ENCODE results near the gene MACC1.

MACC1 gene

DNA sequence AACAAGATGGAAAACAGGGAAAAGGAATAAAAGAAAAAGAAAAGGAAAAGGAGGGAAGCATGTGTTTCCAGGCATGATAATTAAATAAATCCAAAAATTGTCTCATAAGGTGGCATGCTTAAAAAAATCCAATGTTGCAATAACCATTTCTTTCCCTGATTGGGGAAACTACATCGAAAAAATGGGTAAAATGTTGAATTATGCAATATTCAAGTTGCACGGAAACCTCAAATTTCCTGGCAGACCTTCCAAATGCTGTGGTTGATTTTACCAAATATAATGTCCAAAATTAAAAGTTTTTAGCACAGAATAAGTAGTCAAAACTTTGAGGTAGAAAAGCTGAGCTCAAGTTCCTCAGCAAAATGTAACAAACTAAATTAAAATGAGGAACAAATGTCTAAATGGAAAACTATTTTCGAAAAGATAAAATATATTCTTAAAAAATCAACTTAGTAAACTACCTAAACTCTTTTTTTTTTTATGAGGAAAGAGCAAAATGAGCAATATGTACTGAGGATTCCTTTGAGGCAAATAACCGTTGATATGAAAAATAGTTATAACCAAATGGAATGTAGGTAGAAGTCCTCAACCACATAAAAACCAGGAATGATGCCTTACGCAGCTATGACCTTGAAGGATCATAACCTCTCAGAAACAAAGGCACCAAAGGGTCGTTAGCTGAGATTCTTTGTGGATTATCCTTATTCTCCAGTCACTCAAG is 52.6 kb downstream of the MACC1 start:
- no peak overlapping the region for H3K27ac ChIP-seq (ENCODE audit: low read length)
- H3K27me3 ChIP-seq (ENCODE audit: low read depth, low read length): no peaks in the 10 kb centered on the region
- no peak overlapping the region for H3K4me3 ChIP-seq (ENCODE audit: low read depth in 1 of 2, low read length in 2 of 2)

DNA sequence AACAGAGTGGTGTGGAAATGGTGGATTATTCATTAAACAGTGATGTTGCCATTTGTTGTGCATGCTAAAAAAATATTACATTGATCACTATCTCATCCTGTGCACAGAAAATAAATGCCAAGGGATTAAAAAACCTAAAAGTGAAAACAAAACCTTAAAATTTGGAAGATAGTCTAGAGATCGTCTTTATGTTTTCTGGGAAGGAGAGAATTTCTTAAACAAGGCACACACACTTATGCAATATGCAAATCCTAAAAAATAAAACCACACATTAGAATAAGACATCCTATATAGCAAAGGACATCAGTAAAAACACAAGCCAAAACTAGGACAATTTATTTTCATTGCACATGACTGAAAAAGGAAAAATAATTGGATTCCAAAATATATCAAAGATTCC is 54.5 kb downstream of the MACC1 start:
- Histone ChIP-seq H3K36me3 (ENCODE audit: control insufficient read depth in 1 of 2, insufficient read depth in 2 of 2, low read length in 2 of 2) (no peaks in the 10 kb centered on the region), H3K9me3 (ENCODE audit: control insufficient read depth in 1 of 2, low read length in 2 of 2) (no peaks in the 10 kb centered on the region), H3K27me3 (ENCODE audit: low read depth, low read length) (no peaks in the 10 kb centered on the region), H3K27ac (ENCODE audit: low read length) (no peak overlapping the region), H3K4me3 (ENCODE audit: low read depth in 1 of 2, low read length in 2 of 2) (no peak overlapping the region), H3K4me1 (ENCODE audit: control insufficient read depth in 1 of 2, insufficient read depth in 2 of 2, low read length in 2 of 2) (no peaks in the 10 kb centered on the region)

More for the DNA sequence above, 52.6 kb downstream of the MACC1 start:
- H3K4me1 ChIP-seq (ENCODE audit: control insufficient read depth in 1 of 2, insufficient read depth in 2 of 2, low read length in 2 of 2): no peaks in the 10 kb centered on the region
- no peaks in the 10 kb centered on the region for H3K9me3 ChIP-seq (ENCODE audit: control insufficient read depth in 1 of 2, low read length in 2 of 2)
- no peaks in the 10 kb centered on the region for H3K36me3 ChIP-seq (ENCODE audit: control insufficient read depth in 1 of 2, insufficient read depth in 2 of 2, low read length in 2 of 2)

DNA sequence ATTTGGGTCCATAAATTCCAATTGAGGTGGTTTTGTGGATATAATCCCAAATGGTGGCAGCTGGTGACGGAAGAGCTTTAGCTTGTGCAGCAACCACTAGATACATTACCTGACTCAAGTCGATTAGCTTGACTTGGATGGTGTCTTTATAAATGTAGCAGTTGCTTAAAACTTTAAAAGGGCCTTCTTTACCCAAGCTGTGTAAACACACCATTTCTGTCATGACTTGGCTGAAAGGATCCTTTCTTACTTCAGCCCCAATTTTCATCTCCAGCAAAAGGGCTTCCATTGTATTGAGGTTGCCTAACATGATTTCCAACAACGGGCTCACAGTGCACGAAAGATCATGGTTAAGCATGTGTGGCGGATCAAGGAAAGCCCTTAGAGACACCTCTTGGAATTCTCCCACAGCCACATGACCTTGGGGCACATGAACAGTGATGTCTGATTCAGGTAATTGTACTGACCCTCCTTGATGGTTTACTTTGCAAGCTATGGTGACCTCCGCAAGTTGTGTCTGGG is 57.9 kb downstream of the MACC1 start:
- Histone ChIP-seq H3K4me3 (ENCODE audit: low read depth in 1 of 2, low read length in 2 of 2) (no peak overlapping the region), H3K4me1 (ENCODE audit: control insufficient read depth in 1 of 2, insufficient read depth in 2 of 2, low read length in 2 of 2) (peaks cover 0 to 4% of the 10 kb centered on the region in 2 donors), H3K36me3 (ENCODE audit: control insufficient read depth in 1 of 2, insufficient read depth in 2 of 2, low read length in 2 of 2) (no peaks in the 10 kb centered on the region), H3K27me3 (ENCODE audit: low read depth, low read length) (no peaks in the 10 kb centered on the region), H3K27ac (ENCODE audit: low read length) (no peak overlapping the region), H3K9me3 (ENCODE audit: control insufficient read depth in 1 of 2, low read length in 2 of 2) (no peaks in the 10 kb centered on the region)

DNA sequence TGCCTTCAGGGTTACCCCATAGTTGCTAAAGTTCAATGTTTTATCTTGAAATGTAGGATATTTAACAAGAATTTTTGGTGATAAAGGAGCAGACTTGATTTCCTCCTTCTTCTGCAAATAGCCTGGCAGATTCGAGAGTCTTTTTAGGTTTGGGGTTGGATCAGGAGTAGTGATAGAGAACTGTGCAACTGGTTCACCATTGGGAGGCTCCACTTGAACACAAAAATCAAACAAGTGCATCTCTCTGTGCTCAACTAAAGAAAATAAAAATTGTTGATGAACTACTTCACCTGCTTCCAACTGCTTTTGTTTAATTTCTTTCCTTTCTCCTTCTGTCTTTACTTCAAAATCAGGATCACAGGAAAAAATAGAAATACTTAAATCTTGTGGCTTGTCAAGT is 58.5 kb downstream of the MACC1 start:
- Histone ChIP-seq H3K27me3 (ENCODE audit: low read depth, low read length) (no peaks in the 10 kb centered on the region), H3K27ac (ENCODE audit: low read length) (no peak overlapping the region), H3K4me1 (ENCODE audit: control insufficient read depth in 1 of 2, insufficient read depth in 2 of 2, low read length in 2 of 2) (peaks cover 0 to 9% of the 10 kb centered on the region in 2 donors), H3K9me3 (ENCODE audit: control insufficient read depth in 1 of 2, low read length in 2 of 2) (no peaks in the 10 kb centered on the region), H3K36me3 (ENCODE audit: control insufficient read depth in 1 of 2, insufficient read depth in 2 of 2, low read length in 2 of 2) (no peaks in the 10 kb centered on the region), H3K4me3 (ENCODE audit: low read depth in 1 of 2, low read length in 2 of 2) (no peak overlapping the region)

DNA sequence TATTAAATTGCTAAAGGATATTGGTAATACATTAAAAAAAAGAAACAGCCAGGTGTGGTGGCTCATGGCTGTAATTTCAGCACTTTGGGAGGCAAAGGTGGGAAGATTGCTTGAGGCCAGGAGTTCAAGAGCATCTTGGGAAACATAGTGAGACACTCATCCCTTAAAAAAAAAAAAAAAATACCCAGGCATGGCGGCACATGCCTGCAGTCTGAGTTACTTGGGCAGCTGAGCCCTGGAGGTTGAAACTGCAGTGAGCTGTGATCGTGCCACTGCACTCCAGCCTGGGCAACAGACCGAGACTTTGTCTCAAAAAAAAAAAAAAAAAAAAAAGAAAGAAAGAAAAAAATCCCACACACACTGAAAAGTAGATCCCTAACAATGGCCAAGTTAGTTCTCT is 59.7 kb downstream of the MACC1 start:
- Histone ChIP-seq H3K9me3 (ENCODE audit: control insufficient read depth in 1 of 2, low read length in 2 of 2) (no peaks in the 10 kb centered on the region), H3K36me3 (ENCODE audit: control insufficient read depth in 1 of 2, insufficient read depth in 2 of 2, low read length in 2 of 2) (no peaks in the 10 kb centered on the region), H3K27ac (ENCODE audit: low read length) (no peak overlapping the region), H3K4me1 (ENCODE audit: control insufficient read depth in 1 of 2, insufficient read depth in 2 of 2, low read length in 2 of 2) (peaks cover 0 to 15% of the 10 kb centered on the region in 2 donors), H3K4me3 (ENCODE audit: low read depth in 1 of 2, low read length in 2 of 2) (no peak overlapping the region), H3K27me3 (ENCODE audit: low read depth, low read length) (no peaks in the 10 kb centered on the region)

DNA sequence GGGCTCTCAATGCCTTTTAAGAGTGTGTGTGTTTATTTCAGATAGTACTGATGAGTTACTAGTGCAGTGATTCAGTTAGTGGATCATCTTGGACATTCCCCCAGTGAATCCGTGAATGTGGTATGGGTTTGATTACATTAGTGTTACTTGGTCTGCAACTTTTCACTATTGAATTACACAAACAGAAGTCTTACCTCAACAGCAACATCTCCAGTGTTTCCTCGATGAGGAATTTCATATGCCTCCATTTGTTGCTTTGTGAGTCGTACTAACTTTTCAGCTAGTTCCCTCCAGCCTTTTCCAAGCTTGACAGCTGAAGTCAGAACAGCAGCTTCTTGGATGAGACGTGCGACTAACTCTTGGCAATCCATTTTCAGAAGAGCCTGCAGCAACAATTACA is 63.2 kb downstream of the MACC1 start:
- H3K4me1 ChIP-seq (ENCODE audit: control insufficient read depth in 1 of 2, insufficient read depth in 2 of 2, low read length in 2 of 2): peaks cover 0 to 19% of the 10 kb centered on the region in 2 donors

DNA sequence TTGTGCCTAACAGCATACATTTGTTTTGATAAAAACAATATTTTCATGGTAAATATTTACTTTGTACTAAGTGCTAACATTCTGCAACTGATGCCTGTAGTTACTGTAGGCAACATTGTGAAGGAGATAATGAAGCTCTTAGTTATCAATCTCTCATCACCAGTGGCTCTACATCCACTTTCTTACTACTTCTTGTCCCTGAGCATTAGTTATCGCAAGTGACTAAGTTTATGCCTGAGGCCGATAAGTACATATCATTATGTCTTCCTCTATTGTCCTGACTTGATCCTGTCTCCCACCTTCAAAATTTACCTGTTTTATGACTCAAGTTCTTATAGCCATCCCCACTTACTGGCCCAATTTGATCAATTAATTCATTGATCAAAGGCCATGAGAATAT is 63.6 kb downstream of the MACC1 start:
- no peaks in the 10 kb centered on the region for H3K27me3 ChIP-seq (ENCODE audit: low read depth, low read length)
- no peak overlapping the region for H3K4me3 ChIP-seq (ENCODE audit: low read depth in 1 of 2, low read length in 2 of 2)
- H3K36me3 ChIP-seq (ENCODE audit: control insufficient read depth in 1 of 2, insufficient read depth in 2 of 2, low read length in 2 of 2): no peaks in the 10 kb centered on the region
- H3K4me1 ChIP-seq (ENCODE audit: control insufficient read depth in 1 of 2, insufficient read depth in 2 of 2, low read length in 2 of 2): peaks cover 0 to 19% of the 10 kb centered on the region in 2 donors
- H3K9me3 ChIP-seq (ENCODE audit: control insufficient read depth in 1 of 2, low read length in 2 of 2): no peaks in the 10 kb centered on the region
- no peak overlapping the region for H3K27ac ChIP-seq (ENCODE audit: low read length)

More for the DNA sequence above, 63.2 kb downstream of the MACC1 start:
- no peak overlapping the region for H3K4me3 ChIP-seq (ENCODE audit: low read depth in 1 of 2, low read length in 2 of 2)
- no peak overlapping the region for H3K27ac ChIP-seq (ENCODE audit: low read length)
- H3K27me3 ChIP-seq (ENCODE audit: low read depth, low read length): no peaks in the 10 kb centered on the region
- H3K9me3 ChIP-seq (ENCODE audit: control insufficient read depth in 1 of 2, low read length in 2 of 2): no peaks in the 10 kb centered on the region
- no peaks in the 10 kb centered on the region for H3K36me3 ChIP-seq (ENCODE audit: control insufficient read depth in 1 of 2, insufficient read depth in 2 of 2, low read length in 2 of 2)

DNA sequence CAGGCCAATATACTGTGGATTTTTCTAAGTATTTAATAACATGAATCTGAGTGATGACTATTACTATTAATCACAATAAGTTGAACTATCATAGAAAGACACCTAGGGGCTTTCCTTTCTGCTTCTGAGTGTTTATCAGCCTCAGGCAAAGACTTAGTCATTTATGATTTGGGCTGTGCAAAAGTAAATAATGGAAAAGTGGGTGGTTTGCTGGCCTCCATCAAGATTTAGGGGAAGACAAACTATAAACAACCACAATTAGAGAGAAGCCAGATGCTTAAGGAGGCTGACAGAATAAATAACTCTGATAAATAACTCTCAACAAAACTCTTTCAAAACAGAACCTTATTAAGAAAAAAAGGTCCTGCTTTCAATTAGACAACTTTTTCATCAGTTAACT is 64.7 kb downstream of the MACC1 start:
- Histone ChIP-seq H3K36me3 (ENCODE audit: control insufficient read depth in 1 of 2, insufficient read depth in 2 of 2, low read length in 2 of 2) (no peaks in the 10 kb centered on the region), H3K4me1 (ENCODE audit: control insufficient read depth in 1 of 2, insufficient read depth in 2 of 2, low read length in 2 of 2) (peaks cover 0 to 22% of the 10 kb centered on the region in 2 donors), H3K27ac (ENCODE audit: low read length) (peak overlapping the region; percentile 25)

DNA sequence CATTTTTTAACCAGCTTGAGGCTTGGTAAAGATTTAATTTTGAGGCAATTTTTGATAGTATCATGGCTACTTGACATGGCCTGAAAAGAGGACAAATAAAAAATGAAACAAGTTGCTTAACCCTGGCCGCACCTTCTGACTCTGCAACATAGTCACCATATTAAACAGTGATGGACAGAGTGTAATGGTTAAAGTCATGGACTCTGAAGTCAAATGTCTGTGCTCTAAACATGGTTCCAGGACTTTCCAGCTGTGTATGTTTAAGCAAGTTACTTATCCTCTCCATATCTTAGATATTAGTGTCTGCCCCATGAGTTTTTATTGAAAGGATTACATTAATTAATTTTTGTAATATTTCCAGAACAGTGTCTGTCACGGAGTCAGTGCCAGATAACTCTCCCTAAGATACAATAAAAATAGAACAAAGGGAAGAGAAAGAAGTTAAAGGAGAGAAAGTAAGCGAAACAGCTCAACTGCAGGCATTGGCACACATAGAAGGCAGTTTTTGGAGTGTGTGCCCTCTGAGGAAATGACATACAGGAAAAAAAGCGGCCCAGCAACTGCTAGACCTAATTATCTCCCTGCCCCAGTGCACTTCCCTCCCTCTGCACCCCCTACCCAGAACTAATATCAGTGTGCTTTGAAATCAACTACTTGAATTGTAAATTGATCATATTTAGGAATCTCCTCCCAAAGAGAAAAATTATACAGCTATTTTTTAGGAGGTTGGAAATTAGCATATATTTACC is 65.3 kb downstream of the MACC1 start:
- peaks cover 0 to 29% of the 10 kb centered on the region in 2 donors for H3K4me1 ChIP-seq (ENCODE audit: control insufficient read depth in 1 of 2, insufficient read depth in 2 of 2, low read length in 2 of 2)
- H3K27ac ChIP-seq (ENCODE audit: low read length): no peak overlapping the region
- no peaks in the 10 kb centered on the region for H3K27me3 ChIP-seq (ENCODE audit: low read depth, low read length)
- H3K36me3 ChIP-seq (ENCODE audit: control insufficient read depth in 1 of 2, insufficient read depth in 2 of 2, low read length in 2 of 2): no peaks in the 10 kb centered on the region
- no peaks in the 10 kb centered on the region for H3K9me3 ChIP-seq (ENCODE audit: control insufficient read depth in 1 of 2, low read length in 2 of 2)
- H3K4me3 ChIP-seq (ENCODE audit: low read depth in 1 of 2, low read length in 2 of 2): no peak overlapping the region

More for the DNA sequence above, 64.7 kb downstream of the MACC1 start:
- Histone ChIP-seq H3K4me3 (ENCODE audit: low read depth in 1 of 2, low read length in 2 of 2) (peak overlapping the region in 1 of 2 donors; percentile 0), H3K9me3 (ENCODE audit: control insufficient read depth in 1 of 2, low read length in 2 of 2) (no peaks in the 10 kb centered on the region), H3K27me3 (ENCODE audit: low read depth, low read length) (no peaks in the 10 kb centered on the region)

DNA sequence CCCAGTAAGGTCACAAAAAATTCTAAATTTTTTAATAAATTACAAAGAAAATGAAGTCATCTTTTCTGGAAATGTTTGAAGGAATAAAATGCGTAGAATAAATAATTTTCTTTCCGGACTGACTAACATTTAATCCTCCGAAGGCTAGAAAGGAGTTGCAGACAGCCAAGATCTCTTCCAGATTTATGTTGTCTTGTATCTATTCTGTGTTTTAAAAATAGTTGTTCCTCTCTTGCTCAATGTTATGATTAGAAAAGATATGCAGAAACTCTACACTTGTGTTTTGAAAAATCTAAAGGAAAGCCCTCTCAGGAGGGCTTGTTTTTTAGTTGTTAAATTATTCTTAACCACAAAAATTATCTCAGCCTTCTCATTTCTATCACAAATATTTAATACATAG is 70.7 kb downstream of the MACC1 start:
- Histone ChIP-seq H3K27me3 (ENCODE audit: low read depth, low read length) (no peaks in the 10 kb centered on the region), H3K4me1 (ENCODE audit: control insufficient read depth in 1 of 2, insufficient read depth in 2 of 2, low read length in 2 of 2) (peaks cover 0 to 24% of the 10 kb centered on the region in 2 donors), H3K36me3 (ENCODE audit: control insufficient read depth in 1 of 2, insufficient read depth in 2 of 2, low read length in 2 of 2) (no peaks in the 10 kb centered on the region), H3K9me3 (ENCODE audit: control insufficient read depth in 1 of 2, low read length in 2 of 2) (no peaks in the 10 kb centered on the region), H3K4me3 (ENCODE audit: low read depth in 1 of 2, low read length in 2 of 2) (no peak overlapping the region), H3K27ac (ENCODE audit: low read length) (no peak overlapping the region)

DNA sequence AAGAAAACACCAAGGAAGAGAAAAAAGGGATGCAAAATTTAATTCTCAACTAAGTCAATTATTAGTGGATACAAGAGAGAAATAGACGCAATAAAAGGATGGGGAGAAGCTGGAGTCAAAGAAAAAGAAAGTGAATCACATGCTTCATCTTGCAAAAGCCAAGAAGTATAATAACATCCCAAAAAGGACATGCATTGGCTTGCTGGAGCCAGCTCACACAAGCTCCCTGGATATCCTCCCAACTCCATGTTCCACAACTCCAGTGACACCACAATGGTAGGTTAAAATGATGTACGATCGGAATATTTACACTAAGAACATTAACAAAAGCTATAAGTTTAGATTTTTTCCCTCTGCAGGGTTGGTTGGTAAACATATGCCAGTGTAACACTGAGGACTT is 72.4 kb downstream of the MACC1 start:
- H3K27me3 ChIP-seq (ENCODE audit: low read depth, low read length): no peaks in the 10 kb centered on the region
- H3K4me3 ChIP-seq (ENCODE audit: low read depth in 1 of 2, low read length in 2 of 2): peak overlapping the region in 1 of 2 donors; percentile 8
- H3K36me3 ChIP-seq (ENCODE audit: control insufficient read depth in 1 of 2, insufficient read depth in 2 of 2, low read length in 2 of 2): no peaks in the 10 kb centered on the region
- H3K9me3 ChIP-seq (ENCODE audit: control insufficient read depth in 1 of 2, low read length in 2 of 2): no peaks in the 10 kb centered on the region
- H3K4me1 ChIP-seq (ENCODE audit: control insufficient read depth in 1 of 2, insufficient read depth in 2 of 2, low read length in 2 of 2): peaks cover 0 to 24% of the 10 kb centered on the region in 2 donors
- no peak overlapping the region for H3K27ac ChIP-seq (ENCODE audit: low read length)
